GM19324 (cell line): ENCODE measurements around the gene ATXN10.
"Not testable (repeated sequence)": the region's sequence is repeated elsewhere in the genome, so short reads cannot be mapped to it uniquely, and the experiment has no call there.

Experiments
- ATAC-seq: cut with Tn5 transposase; IDR thresholded peaks from one replicate; pipeline ENCODE4 v1.9.1; 2021; ENCODE audit warnings: mild to moderate bottlenecking, moderate library complexity; ENCODE audit not compliant: unreplicated experiment, low FRiP score

ATXN10 gene

GRCh38 chr22:45702981-45703380 is 31.3 kb downstream of the ATXN10 start:
- no peak for ATAC-seq

DNA sequence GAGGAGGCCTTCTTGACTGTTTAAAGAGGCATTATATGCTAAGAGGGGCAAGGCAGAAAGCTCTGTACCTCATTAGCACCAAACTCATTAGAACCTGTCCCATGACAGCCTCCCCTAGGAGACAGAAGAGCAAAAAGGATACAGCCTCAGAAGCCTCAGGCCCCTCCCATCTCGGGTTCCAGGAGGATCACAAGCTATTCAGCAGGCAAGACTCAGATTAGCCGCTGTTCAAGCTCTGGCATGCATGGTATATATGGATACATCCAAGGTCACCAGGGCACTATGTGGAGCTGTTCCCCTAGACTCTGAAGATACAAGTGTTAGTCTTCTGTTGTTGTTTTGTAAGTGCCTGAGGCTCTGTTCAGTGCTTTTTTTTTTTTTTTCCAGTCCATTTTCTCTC is 32.1 kb downstream of the ATXN10 start:
- no peak for ATAC-seq

DNA sequence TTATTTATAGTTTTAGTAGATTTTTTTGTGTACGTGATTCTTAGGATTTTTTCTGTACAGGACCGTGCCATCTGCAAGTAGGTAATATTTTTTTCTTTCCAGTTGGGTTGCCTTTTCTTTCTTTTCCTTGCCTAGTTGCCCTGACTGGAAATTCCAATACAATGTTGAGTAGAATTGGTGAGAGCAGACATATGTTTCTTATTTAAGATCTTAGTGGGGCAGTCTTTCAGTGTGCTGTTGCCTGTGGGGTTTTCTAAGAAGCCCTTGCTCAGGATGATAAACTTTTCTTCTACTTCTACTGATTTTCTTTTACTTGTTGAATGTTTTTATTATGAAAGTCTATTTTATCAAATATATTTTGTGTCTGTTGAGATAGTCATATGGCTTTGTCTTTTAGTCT is 33.0 kb downstream of the ATXN10 start:
- no peak for ATAC-seq

GRCh38 chr22:45707605-45708004 is 36.0 kb downstream of the ATXN10 start:
- no peak for ATAC-seq

- no peak for ATAC-seq
These were observed 36.5 kb downstream of the ATXN10 start for GRCh38 chr22:45708145-45708544.

GRCh38 chr22:45709060-45709739 is 37.6 kb downstream of the ATXN10 start:
- ATAC-seq, result no peak

- ATAC-seq, result no peak
These were observed 38.2 kb downstream of the ATXN10 start for GRCh38 chr22:45709866-45710265.

DNA sequence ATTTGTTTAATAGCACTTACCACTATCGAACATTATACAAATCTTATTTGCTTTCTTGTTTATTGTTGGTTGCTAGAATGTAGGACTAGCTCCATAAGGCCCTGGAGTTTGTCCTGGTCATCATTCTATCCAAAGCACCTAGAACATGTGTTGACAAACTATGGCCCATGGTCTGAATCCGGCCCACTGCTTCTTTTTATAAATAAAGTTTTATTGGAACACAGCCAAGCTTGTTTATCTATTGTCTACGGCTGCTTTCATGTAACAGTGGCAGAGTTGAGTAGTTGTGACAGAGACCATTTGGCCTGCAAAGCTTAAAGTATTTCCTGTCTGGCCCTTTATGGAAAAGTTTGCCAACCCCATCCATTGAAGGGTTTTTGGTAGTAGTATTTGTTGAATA is 38.8 kb downstream of the ATXN10 start:
- no peak for ATAC-seq

GRCh38 chr22:45714390-45714789 is 42.8 kb downstream of the ATXN10 start:
- not testable (repeated sequence) for ATAC-seq

DNA sequence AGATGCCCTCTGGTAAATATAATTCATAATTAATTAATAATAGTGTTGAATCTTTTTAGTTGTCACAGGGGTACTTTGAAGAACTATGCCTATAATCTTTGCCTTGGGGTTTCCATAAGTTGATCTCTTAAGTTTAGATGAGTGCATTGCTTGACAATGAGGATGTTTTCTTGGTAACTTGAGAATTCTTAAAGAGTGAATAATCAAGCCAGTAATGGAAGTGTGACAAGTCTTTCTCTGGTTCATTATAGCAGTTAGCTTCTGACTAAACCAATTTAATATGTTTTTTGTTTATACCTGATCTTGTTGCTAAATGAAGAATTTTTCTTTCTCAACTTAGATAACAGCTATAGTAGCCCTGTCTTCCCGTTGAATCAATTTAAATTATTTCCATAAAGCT is 46.2 kb downstream of the ATXN10 start:
- ATAC-seq, result no peak

- ATAC-seq, result no peak
These were observed 46.8 kb downstream of the ATXN10 start for GRCh38 chr22:45718391-45718790.

GRCh38 chr22:45720839-45721378 is 49.3 kb downstream of the ATXN10 start:
- no peak for ATAC-seq

DNA sequence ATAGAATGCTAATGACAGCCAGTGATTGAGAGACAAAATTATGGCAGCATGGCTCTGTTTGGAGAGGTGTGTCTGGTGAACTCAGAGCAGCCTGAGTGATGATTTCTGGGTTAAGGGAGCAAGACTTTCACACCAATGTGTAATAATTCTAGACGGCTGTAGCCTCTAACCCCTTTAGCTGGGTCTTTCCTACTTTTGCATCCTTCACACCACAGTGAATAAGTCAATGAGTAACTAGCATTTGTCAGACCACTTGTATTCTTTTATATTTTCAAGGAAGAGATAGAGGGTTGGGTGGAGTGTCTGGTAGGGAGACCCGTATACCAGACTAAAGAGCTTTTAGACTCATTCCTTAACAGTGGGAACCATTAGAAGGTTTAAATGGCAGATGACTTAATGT is 50.4 kb downstream of the ATXN10 start:
- ATAC-seq, result no peak

DNA sequence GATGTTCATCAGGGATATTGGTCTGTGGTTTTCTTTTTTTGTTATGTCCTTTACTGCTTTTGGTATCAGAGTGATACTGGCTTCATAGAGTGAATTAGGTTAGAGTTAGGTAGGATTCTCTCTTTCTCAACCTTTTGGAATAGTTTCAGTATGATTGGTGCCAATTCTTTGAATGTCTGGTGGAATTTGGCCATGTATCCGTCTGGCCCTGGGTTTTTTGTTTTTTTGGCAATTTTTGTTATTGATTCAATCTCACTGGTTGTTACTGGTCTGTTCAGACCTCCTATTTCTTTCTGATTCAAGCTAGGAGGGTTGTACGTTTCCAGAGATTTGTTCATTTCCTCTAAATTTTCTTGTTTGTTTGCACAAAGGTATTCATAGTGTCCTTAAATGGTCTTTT is 54.4 kb downstream of the ATXN10 start:
- no peak for ATAC-seq

DNA sequence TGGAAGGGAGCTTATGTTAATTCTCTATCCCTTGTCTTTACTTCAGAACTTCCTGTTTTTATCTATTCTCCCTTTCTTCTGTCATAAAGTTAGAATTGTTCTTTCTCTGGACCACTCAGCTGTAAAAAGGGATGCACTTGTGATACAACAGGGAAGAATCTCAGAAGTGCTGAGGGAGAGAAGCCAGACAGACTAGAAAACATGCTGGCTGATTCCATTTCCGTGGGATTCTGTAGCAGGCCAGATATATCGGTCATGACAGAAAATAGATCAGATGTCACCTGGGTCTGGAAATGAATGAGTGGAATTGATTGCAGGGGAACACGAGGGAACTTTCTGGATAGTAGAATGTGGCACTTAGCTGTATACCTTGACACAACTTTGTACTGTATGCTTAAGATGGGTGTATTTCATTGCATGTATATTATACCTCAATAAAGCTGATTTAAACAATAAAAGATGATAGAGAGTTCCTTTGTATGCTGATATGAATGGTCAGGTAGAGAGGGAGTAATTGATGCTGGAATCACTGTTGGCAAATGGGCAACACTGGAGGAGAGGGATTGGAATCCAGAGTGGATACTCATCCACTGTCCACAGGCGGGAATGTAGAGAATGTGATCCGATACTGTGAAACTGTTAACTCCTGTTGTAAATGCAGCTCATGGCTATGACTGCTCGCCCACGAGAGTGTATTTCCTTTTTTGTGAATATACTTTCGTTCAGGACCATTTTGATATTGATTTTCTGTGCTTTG is 59.6 kb downstream of the ATXN10 start:
- no peak for ATAC-seq

DNA sequence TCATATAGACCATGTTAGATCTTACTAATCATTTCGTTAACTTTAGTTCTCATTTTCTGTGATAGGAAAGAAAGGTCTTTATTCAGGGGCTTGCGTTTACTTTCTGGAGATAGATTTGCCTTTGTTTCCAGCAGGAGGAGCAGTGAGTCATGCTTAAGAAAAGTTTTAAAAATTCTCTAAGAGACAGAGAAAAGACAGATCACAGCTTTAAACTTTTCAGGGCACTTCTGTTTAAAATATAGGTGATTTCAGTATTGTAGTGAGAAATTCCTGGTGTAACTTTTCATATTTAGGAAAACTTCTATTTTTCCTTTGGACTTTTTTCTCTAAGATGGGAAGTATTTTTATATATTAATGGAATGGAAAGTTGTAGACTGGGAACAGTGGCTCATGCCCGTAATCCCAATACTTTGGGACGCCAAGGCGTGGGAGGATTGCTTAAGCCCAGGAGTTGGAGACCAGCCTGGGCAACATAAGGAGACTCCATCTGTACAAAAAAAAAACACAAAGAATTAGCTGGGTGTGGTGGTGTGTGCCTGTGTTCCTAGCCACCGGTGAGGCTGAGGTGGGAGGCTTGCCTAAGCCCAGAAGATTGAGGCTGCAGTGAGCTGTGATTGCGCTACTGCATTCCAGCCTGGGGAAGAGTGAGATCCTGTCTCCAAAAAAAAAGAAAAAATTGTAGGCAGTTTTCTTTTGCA is 60.3 kb downstream of the ATXN10 start:
- no peak for ATAC-seq

GRCh38 chr22:45735273-45735672 is 63.6 kb downstream of the ATXN10 start:
- ATAC-seq, result no peak

DNA sequence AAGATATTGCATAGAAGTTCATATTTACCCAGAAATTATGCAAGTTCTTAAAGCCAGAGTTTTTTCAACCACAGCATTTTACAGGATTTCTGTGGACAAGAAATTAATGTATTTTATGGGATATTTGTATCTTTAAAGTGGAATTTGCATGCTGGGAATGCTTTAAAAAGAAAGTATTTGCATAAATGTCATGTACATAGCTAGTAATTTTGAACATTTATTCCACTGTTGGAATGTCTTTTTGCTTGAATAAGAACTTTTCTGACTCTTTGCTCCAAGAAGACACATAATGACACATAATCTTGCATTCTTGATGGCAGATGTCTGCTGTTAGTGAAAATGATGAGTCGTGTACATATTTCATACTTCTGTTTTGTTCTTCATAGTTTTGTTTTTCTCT is 66.6 kb downstream of the ATXN10 start:
- no peak for ATAC-seq

DNA sequence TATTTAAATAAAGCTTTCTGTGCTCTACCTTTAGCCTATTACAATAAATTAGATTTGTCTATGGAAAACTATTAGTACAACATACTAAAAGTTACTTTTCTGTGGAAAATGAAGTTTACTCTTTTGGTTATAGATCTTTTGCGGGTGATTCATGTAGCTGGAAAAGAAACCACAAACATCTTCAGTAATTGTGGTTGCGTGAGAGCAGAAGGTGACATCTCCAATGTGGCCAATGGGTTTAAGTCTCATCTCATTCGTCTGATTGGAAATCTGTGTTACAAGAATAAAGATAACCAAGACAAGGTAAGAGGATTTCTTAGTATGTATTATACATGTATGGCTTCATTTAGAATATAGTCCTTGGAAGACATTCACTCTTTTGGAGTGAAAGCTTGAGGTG is 68.6 kb downstream of the ATXN10 start:
- ATAC-seq, result no peak

DNA sequence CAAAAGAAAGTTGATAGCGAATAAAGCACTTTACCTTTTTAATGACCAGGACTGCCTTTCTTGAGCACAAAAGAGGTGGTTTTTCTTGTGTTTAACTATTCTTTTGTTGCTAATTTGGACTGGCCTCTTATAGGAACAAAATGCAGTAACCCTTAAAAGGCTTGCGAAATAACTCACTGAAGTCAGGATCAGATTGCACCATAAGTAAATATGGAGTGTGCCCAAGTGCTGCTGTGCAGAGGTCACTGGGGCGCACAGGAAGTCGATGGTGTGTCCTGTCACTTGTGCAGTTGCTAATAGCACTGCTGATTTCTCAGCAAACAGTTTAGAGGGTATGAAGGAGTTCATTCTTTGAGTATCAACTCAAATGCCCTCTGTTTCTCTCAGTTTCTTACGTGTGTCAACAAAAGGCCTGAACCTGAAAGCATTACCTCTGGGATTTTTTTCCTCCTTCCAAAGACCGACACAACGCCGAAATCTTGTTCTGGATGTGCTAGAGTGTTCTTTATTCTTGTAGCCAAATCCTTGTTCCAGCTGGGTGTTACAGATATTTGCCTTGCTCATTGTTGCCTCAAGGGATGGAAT is 71.3 kb downstream of the ATXN10 start:
- no peak for ATAC-seq

DNA sequence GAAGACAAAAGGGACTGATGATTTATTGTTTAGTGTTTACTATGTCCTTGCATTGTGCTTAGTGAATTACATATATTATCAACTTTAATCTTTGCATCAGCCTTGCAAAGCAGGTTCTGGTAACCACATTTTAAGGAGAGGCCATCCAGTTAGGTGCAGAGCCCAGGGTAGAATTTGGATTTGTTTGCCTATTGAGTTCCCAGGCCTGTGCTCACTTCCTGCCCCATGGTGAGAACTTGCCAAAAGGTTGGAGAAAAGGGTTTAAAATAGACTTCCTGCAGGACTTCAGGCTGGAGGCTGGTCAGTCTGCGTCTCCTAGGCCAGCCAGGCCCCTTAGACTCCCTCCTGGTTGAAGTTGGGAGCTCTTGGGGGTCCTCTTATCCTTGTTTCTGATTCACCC is 72.1 kb downstream of the ATXN10 start:
- ATAC-seq, result no peak
